Breast epithelium (tissue), 4 donors: ENCODE results near the gene IGFBP1. TPM values are rescaled to one million over a fixed set of nuclear protein-coding genes. Genes with fewer than 3 reads are reported as not detected.

Experiments
- DNase-seq, 2 donors: peaks; one replicate each; pipeline ENCODE4 v3.0.0-alpha.2; 2019; ENCODE audit warnings: low spot score in 2 of 2
- H3K27ac ChIP-seq, 2 donors: fragments of 200-600 bp; sonication (generic) in 1 of 2; one replicate each; pipeline ENCODE4 v1.5.1; 2016 to 2019; ENCODE audit warnings: mild to moderate bottlenecking in 1 of 2
- H3K27me3 ChIP-seq, 2 donors: fragments of 200-600 bp; sonication (generic) in 1 of 2; one replicate each; pipeline versions ENCODE4 v1.5.1 to v1.6.0; 2017 to 2019; ENCODE audit warnings: control low read depth in 1 of 2, mild to moderate bottlenecking in 1 of 2
- H3K36me3 ChIP-seq: fragments of 200-600 bp; one replicate; pipeline ENCODE4 v1.5.1; 2019
- H3K4me1 ChIP-seq, 2 donors: fragments of 200-600 bp; sonication (generic); one replicate each; pipeline ENCODE4 v1.5.1; 2016 to 2019; ENCODE audit warnings: control low read depth in 1 of 2
- H3K4me3 ChIP-seq, 3 donors: fragments of 200-600 bp; sonication (generic); 1 replicate in 2 of 3; 2 replicates in 1 of 3; pipeline ENCODE4 v1.5.1; 2016 to 2019; ENCODE audit warnings: mild to moderate bottlenecking in 3 of 3, moderate library complexity in 2 of 3
- H3K9me3 ChIP-seq, 2 donors: fragments of 200-600 bp; sonication (generic) in 1 of 2; one replicate each; pipeline ENCODE4 v1.5.1; 2016 to 2019; ENCODE audit warnings: control low read depth in 1 of 2
- POLR2A ChIP-seq: fragments of 450-650 bp; IDR thresholded peaks from one replicate; pipeline ENCODE4 v1.6.1; 2016; ENCODE audit warnings: antibody characterized with exemption, mild to moderate bottlenecking, moderate library complexity
- POLR2AphosphoS5 ChIP-seq, 3 donors: sonication (generic); formaldehyde crosslinking; IDR thresholded peaks; one replicate each; pipeline ENCODE4 v1.6.1; 2017; ENCODE audit warnings: antibody characterized with exemption in 3 of 3
- intact Hi-C: fragments of 100-400 bp; cut with DNase I; formaldehyde crosslinking; loops from one replicate; pipeline ENCODE4 v1.15.1; 2023; ENCODE audit warnings: low total_unique reads
- total RNA-seq, 3 donors: library from RNA; depleted of rRNA; stranded (reverse); fragments of >200 nt; gene quantifications; one replicate each; pipeline ENCODE4 v1.1.0, GENCODE V29; 2016
- TF ChIP-seq, protein P1 (sequence below), 3 donors: fragments of 450-650 bp; IDR thresholded peaks; one replicate each; pipeline ENCODE4 v1.5.1; 2016 to 2017; ENCODE audit warnings: antibody characterized with exemption in 3 of 3, mild to moderate bottlenecking in 3 of 3, moderate library complexity in 3 of 3

The IGFBP1 gene
- total RNA-seq, 3 donors from 2014 or later: 0.98 to 1.3 TPM; not detected in 1

DNA sequence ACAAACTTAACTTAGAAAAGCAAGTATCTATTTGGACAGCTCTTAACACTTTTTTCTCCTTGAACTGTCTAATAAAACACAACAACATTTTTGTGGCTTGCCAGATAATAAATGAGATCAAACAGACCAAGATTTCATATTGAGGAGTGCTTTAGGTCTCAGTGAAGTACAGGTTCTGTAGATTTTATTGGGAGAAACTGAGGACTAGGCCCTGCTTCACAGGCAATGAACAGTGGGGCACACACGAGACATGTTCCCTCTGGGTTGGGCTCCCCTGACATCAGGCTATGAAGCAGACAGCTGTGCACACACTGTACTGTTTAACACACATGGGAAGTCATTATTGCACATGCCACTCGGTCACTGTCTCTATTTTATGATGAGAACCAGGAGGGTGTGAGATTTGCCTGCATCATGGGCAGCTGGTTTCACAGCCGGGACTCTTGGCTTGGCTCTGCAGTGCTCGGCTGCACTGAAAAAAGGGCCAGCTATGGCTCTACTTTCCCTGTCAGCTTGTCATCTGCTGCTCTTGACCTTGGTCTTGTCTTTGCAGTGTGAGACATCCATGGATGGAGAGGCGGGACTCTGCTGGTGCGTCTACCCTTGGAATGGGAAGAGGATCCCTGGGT, 4.2 kb downstream of the IGFBP1 start:
- no peak for TF ChIP-seq POLR2A
- no peak for TF ChIP-seq POLR2AphosphoS5 (IDR thresholded peaks at IDR 0.05)
- TF ChIP-seq, protein P1, sequence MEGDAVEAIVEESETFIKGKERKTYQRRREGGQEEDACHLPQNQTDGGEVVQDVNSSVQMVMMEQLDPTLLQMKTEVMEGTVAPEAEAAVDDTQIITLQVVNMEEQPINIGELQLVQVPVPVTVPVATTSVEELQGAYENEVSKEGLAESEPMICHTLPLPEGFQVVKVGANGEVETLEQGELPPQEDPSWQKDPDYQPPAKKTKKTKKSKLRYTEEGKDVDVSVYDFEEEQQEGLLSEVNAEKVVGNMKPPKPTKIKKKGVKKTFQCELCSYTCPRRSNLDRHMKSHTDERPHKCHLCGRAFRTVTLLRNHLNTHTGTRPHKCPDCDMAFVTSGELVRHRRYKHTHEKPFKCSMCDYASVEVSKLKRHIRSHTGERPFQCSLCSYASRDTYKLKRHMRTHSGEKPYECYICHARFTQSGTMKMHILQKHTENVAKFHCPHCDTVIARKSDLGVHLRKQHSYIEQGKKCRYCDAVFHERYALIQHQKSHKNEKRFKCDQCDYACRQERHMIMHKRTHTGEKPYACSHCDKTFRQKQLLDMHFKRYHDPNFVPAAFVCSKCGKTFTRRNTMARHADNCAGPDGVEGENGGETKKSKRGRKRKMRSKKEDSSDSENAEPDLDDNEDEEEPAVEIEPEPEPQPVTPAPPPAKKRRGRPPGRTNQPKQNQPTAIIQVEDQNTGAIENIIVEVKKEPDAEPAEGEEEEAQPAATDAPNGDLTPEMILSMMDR (IDR thresholded peaks at IDR 0.05): no peak
- Histone ChIP-seq H3K4me1 (no peaks in the 10 kb centered on the region), H3K4me3 (no peak overlapping the region), H3K27ac (no peak overlapping the region), H3K27me3 (peaks cover 0 to 26% of the 10 kb centered on the region in 2 donors), H3K9me3 (no peaks in the 10 kb centered on the region), H3K36me3 (no peaks in the 10 kb centered on the region)
- no peak for DNase-seq
- intact Hi-C loops: no loop called here

GRCh38 chr7:45893374-45893995, 5.2 kb downstream of the IGFBP1 start:
- peaks cover 0 to 16% of the 10 kb centered on the region in 2 donors for H3K27me3 ChIP-seq
- no peaks in the 10 kb centered on the region for H3K9me3 ChIP-seq
- no peaks in the 10 kb centered on the region for H3K36me3 ChIP-seq
- TF ChIP-seq POLR2AphosphoS5 (IDR thresholded peaks at IDR 0.05) (no peak), POLR2A (no peak)
- TF ChIP-seq, protein P1 (IDR thresholded peaks at IDR 0.05): no peak
- intact Hi-C loops: no loop called here
- H3K4me1 ChIP-seq: no peaks in the 10 kb centered on the region
- no peak for DNase-seq
- no peak overlapping the region for H3K4me3 ChIP-seq
- H3K27ac ChIP-seq: no peak overlapping the region

- intact Hi-C loops: no loop called here
- H3K27ac ChIP-seq: no peak overlapping the region
- H3K4me3 ChIP-seq: no peak overlapping the region
- no peak for DNase-seq
- H3K27me3 ChIP-seq: peaks cover 0 to 10% of the 10 kb centered on the region in 2 donors
- no peaks in the 10 kb centered on the region for H3K36me3 ChIP-seq
- no peaks in the 10 kb centered on the region for H3K9me3 ChIP-seq
- H3K4me1 ChIP-seq: no peaks in the 10 kb centered on the region
- TF ChIP-seq POLR2A (no peak), POLR2AphosphoS5 (IDR thresholded peaks at IDR 0.05) (no peak)
- TF ChIP-seq, protein P1 (IDR thresholded peaks at IDR 0.05): no peak
These were observed 5.8 kb downstream of the IGFBP1 start for GRCh38 chr7:45893996-45894664.

- Histone ChIP-seq H3K27me3 (peaks cover 0 to 4% of the 10 kb centered on the region in 2 donors), H3K36me3 (no peaks in the 10 kb centered on the region)
- intact Hi-C loops: no loop called here
These were observed 6.4 kb downstream of the IGFBP1 start for GRCh38 chr7:45894665-45895062.

More at GRCh38 chr7:45894665-45895062, 6.4 kb downstream of the IGFBP1 start:
- no peak overlapping the region for H3K27ac ChIP-seq
- no peaks in the 10 kb centered on the region for H3K4me1 ChIP-seq
- no peak overlapping the region for H3K4me3 ChIP-seq
- TF ChIP-seq, protein P1 (IDR thresholded peaks at IDR 0.05): no peak
- TF ChIP-seq POLR2A: no peak
- TF ChIP-seq POLR2AphosphoS5 (IDR thresholded peaks at IDR 0.05): no peak
- DNase-seq: no peak
- no peaks in the 10 kb centered on the region for H3K9me3 ChIP-seq
